ENCODE results near the gene COPS2.

- TF ChIP-seq POLR2A (IDR thresholded peaks at IDR 0.05; ENCODE audit: extremely low read depth, insufficient read length) (no peak), CTCF (IDR thresholded peaks at IDR 0.05; ENCODE audit: low read depth, low read length) (no peak), MAX (IDR thresholded peaks at IDR 0.05; ENCODE audit: low read depth, low read length) (no peak), MYC (IDR thresholded peaks at IDR 0.05; ENCODE audit: low read depth, low read length) (no peak)
Observed at GRCh38 chr15:49075881-49076280, 79.5 kb downstream of the COPS2 start.
